ENCODE results near the gene FGFR2. TPM values are rescaled to one million over a fixed set of nuclear protein-coding genes. Genes with fewer than 3 reads are reported as not detected.

Gene FGFR2
- total RNA-seq, 2 experiments from 2014 or later = not detected

DNA sequence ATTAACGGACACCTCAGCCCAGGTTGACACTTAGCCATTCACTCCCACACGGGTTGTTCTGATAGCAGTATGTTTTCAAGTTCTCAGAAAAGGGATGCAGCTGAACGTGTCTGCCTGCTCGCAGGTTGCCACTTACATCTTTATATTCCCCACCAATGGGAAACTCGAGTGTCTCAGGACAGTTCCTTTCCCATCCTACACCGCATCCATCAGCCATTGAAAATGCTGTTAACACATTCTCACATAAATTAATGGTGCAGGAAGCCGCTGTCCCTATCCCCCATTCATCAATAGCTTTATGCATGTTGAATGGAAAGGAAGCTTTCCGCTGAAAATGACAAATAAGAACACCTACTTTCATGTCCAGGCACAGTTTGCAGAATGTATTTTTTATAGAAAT, 1.7 kb upstream of the FGFR2 start:
- Histone ChIP-seq H3K79me2 (ENCODE audit: insufficient read depth, low read depth, low read length) (no peaks in the 10 kb centered on the region), H3K9me2 (ENCODE audit: insufficient read depth, low read length) (no peaks in the 10 kb centered on the region), H3K27ac (ENCODE audit: low read depth, low read length, poor library complexity, severe bottlenecking) (no peak overlapping the region), H4K20me1 (ENCODE audit: insufficient read depth, low read length) (no peaks in the 10 kb centered on the region), H3K4me3 (ENCODE audit: low read depth, low read length, poor library complexity, severe bottlenecking) (no peak overlapping the region), H2AFZ (ENCODE audit: low read length) (no peak overlapping the region), H3K4me1 (ENCODE audit: insufficient read depth, low read length, poor library complexity, severe bottlenecking) (no peaks in the 10 kb centered on the region), H3K4me2 (ENCODE audit: low read length) (no peak overlapping the region), H3K9me3 (ENCODE audit: low read length) (no peaks in the 10 kb centered on the region), H3K36me3 (ENCODE audit: insufficient read depth, low read length) (no peaks in the 10 kb centered on the region)
- TF ChIP-seq, protein P1, sequence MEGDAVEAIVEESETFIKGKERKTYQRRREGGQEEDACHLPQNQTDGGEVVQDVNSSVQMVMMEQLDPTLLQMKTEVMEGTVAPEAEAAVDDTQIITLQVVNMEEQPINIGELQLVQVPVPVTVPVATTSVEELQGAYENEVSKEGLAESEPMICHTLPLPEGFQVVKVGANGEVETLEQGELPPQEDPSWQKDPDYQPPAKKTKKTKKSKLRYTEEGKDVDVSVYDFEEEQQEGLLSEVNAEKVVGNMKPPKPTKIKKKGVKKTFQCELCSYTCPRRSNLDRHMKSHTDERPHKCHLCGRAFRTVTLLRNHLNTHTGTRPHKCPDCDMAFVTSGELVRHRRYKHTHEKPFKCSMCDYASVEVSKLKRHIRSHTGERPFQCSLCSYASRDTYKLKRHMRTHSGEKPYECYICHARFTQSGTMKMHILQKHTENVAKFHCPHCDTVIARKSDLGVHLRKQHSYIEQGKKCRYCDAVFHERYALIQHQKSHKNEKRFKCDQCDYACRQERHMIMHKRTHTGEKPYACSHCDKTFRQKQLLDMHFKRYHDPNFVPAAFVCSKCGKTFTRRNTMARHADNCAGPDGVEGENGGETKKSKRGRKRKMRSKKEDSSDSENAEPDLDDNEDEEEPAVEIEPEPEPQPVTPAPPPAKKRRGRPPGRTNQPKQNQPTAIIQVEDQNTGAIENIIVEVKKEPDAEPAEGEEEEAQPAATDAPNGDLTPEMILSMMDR (conservative IDR thresholded peaks at IDR 0.05; ENCODE audit: low read length) = no peak
- no peak for TF ChIP-seq EZH2phosphoT487 (IDR thresholded peaks at IDR 0.05; ENCODE audit: borderline replicate concordance, low read depth, low read length)
- DNase-seq (ENCODE audit: low spot score) = no peak
- ChIA-PET CTCF (ENCODE audit: unreplicated experiment) (no interaction called here), POLR2A (interaction anchor here (0.6 kb wide), 1 partner anchor 24 kb away, joined by 3 read pairs; no protein-coding TSS in a partner anchor)
- intact Hi-C loops (cut with micrococcal nuclease; ENCODE audit: unreplicated experiment) = no loop called here
- BruUV-seq (replicated peaks) = no TSS peak

DNA sequence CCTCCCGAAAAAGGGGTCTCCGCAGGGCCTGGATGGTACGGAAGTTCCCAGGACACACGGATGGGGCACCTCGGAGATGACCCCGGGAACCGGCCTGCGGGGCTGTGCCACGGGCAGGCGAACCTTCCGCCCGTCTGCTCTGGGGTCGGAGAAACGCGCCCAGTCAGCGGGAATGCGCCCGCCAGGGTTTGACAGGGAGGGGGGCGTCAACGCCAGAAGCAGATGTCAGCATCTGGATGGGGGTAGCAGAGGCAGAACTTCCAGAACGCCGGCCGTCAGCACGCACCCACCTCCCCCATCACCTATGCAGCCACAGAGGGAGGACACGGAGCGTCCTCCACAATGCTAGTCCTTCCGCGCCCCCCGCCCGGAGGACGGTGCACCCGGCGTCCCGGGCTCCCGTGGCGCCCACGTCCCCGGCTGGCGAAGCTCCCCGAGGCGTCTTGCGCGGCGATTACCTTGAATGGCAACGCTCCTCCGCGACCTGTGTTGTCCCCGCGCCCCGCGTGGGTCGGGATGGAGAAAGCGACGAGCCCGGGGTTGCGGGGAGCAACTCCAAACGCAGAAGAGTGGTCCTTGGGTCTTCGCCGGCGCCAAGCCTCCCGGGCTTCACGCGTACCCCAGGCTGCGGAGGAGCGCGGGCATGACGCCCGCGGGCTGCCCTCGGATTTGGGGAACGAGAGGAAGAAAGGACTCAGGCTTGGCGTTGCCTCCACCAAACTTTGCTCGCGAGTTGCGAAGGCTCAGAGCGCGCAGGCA, 561 bp downstream of the FGFR2 start:
- H3K79me2 ChIP-seq (ENCODE audit: insufficient read depth, low read depth, low read length) = no peaks in the 10 kb centered on the region
- BruUV-seq (replicated peaks) = no TSS peak
- H3K9me2 ChIP-seq (ENCODE audit: insufficient read depth, low read length) = no peaks in the 10 kb centered on the region
- intact Hi-C loops (cut with micrococcal nuclease; ENCODE audit: unreplicated experiment) = no loop called here
- no peak overlapping the region for H3K4me3 ChIP-seq (ENCODE audit: low read depth, low read length, poor library complexity, severe bottlenecking)
- H3K27ac ChIP-seq (ENCODE audit: low read depth, low read length, poor library complexity, severe bottlenecking) = no peak overlapping the region
- H3K4me2 ChIP-seq (ENCODE audit: low read length) = no peak overlapping the region
- H2AFZ ChIP-seq (ENCODE audit: low read length) = no peak overlapping the region
- no peak for DNase-seq (ENCODE audit: low spot score)
- ChIA-PET CTCF (ENCODE audit: unreplicated experiment) (no interaction called here), POLR2A (no interaction called here)
- no peaks in the 10 kb centered on the region for H4K20me1 ChIP-seq (ENCODE audit: insufficient read depth, low read length)
- no peaks in the 10 kb centered on the region for H3K4me1 ChIP-seq (ENCODE audit: insufficient read depth, low read length, poor library complexity, severe bottlenecking)
- no peaks in the 10 kb centered on the region for H3K36me3 ChIP-seq (ENCODE audit: insufficient read depth, low read length)
- H3K9me3 ChIP-seq (ENCODE audit: low read length) = no peaks in the 10 kb centered on the region
- TF ChIP-seq, protein P1 (conservative IDR thresholded peaks at IDR 0.05; ENCODE audit: low read length) = no peak
- TF ChIP-seq EZH2phosphoT487 (IDR thresholded peaks at IDR 0.05; ENCODE audit: borderline replicate concordance, low read depth, low read length) = no peak

DNA sequence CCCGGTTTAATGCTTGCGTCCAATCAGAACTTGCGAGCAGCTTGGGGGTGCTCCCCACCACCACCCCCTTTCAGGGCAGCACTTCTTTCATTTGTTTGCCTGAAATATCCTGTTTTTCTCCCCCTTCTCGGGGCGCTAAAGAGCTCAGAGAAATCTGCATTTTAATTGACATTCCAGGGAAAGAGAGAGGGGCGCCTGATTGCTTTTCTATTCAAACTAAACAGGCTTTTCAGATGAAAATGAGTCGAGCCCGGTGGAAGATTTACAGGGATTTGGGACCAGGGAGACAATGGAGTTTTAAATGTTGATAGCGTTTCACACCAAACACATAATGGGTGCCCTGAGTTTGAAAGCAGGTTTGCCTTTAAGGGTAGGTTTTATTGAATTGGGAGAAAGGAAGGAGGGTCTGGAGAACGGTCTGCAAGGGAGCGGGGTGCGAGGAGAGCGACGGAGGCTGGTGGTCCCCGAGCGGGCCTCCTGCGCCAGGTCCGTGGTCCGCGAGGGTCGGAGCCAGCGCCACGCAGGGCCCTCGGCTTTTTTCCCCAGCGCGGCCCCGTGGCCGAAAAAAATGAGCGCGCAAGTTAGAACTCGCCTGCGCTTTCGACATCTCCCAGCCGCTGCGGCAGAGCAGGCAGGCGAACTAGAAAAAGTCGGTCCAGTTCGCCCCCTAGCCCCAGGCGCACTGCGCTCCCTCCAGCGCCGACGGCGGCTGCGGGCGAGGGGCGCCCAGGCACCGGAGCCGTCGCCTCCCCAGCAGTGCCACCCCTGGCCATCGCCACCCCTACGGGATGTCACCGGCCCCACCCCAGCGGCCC, 1.3 kb downstream of the FGFR2 start:
- CTCF ChIA-PET (ENCODE audit: unreplicated experiment) = no interaction called here
- Histone ChIP-seq H2AFZ (ENCODE audit: low read length) (no peak overlapping the region), H3K9me2 (ENCODE audit: insufficient read depth, low read length) (no peaks in the 10 kb centered on the region), H3K9me3 (ENCODE audit: low read length) (no peaks in the 10 kb centered on the region), H3K4me2 (ENCODE audit: low read length) (no peak overlapping the region), H4K20me1 (ENCODE audit: insufficient read depth, low read length) (no peaks in the 10 kb centered on the region), H3K36me3 (ENCODE audit: insufficient read depth, low read length) (no peaks in the 10 kb centered on the region), H3K79me2 (ENCODE audit: insufficient read depth, low read depth, low read length) (no peaks in the 10 kb centered on the region), H3K27ac (ENCODE audit: low read depth, low read length, poor library complexity, severe bottlenecking) (no peak overlapping the region), H3K4me1 (ENCODE audit: insufficient read depth, low read length, poor library complexity, severe bottlenecking) (no peaks in the 10 kb centered on the region), H3K4me3 (ENCODE audit: low read depth, low read length, poor library complexity, severe bottlenecking) (no peak overlapping the region)
- intact Hi-C loops (cut with micrococcal nuclease; ENCODE audit: unreplicated experiment) = no loop called here
- no TSS peak for BruUV-seq (replicated peaks)
- no peak for DNase-seq (ENCODE audit: low spot score)
- TF ChIP-seq EZH2phosphoT487 (IDR thresholded peaks at IDR 0.05; ENCODE audit: borderline replicate concordance, low read depth, low read length) = no peak
- TF ChIP-seq, protein P1 (conservative IDR thresholded peaks at IDR 0.05; ENCODE audit: low read length) = no peak
- POLR2A ChIA-PET = no interaction called here

Measured in OCI-LY7 (cell line).